HepG2 (cell line): ENCODE measurements around the gene DNAJB11. TPM values are rescaled to one million over a fixed set of nuclear protein-coding genes. Genes with fewer than 3 reads are reported as not detected.

Experiments
- EHMT2 ChIP-seq: fragments of 200-600 bp; sonication (generic); IDR thresholded peaks from 2 replicates; pipeline ENCODE4 v1.7.0; 2017; ENCODE audit warnings: antibody characterized with exemption, low read depth, low read length, borderline replicate concordance
- FOXO1 ChIP-seq: sonication (generic); formaldehyde crosslinking; IDR thresholded peaks from 2 replicates; pipeline ENCODE4 v1.4.0; 2020; ENCODE audit warnings: missing genetic modification reagents
- HMGA1 ChIP-seq: sonication (generic); formaldehyde crosslinking; conservative IDR thresholded peaks from 2 replicates; pipeline ENCODE4 v1.4.0; 2020; ENCODE audit warnings: missing genetic modification reagents
- HNF4A ChIP-seq: sonication (generic); formaldehyde crosslinking; IDR thresholded peaks from 2 replicates; pipeline ENCODE4 v1.4.0; 2020; ENCODE audit warnings: missing genetic modification reagents
- HOXA5 ChIP-seq: sonication (generic); formaldehyde crosslinking; IDR thresholded peaks from 2 replicates; pipeline ENCODE4 v1.4.0; 2020; ENCODE audit warnings: missing genetic modification reagents
- KDM1A ChIP-seq: IDR thresholded peaks from 2 replicates; pipeline ENCODE4 v1.6.1; 2016; ENCODE audit warnings: missing compliant biosample characterization
- KDM5B ChIP-seq: sonication (generic); formaldehyde crosslinking; IDR thresholded peaks from 2 replicates; pipeline ENCODE4 v1.4.0; 2020; ENCODE audit warnings: missing genetic modification reagents, mild to moderate bottlenecking, borderline replicate concordance
- LCORL ChIP-seq, 2 experiments: fragments of 450-650 bp in 1 of 2; sonication (generic) in 1 of 2; formaldehyde crosslinking in 1 of 2; IDR thresholded peaks; 2 replicates each; pipeline versions ENCODE4 v1.5.0 to v1.6.1; 2017 to 2020; ENCODE audit warnings: antibody characterized with exemption in 1 of 2, missing genetic modification reagents in 1 of 2
- MEIS1 ChIP-seq: sonication (generic); formaldehyde crosslinking; IDR thresholded peaks from 2 replicates; pipeline ENCODE4 v1.9.0; 2021; ENCODE audit warnings: mild to moderate bottlenecking, missing genetic modification reagents, moderate library complexity, borderline replicate concordance
- MIER3 ChIP-seq: IDR thresholded peaks from 2 replicates; pipeline ENCODE4 v1.6.1; 2016; ENCODE audit warnings: missing compliant biosample characterization, borderline replicate concordance
- MTA1 ChIP-seq: sonication (generic); formaldehyde crosslinking; IDR thresholded peaks from 2 replicates; pipeline ENCODE4 v1.4.0; 2020; ENCODE audit warnings: missing genetic modification reagents, mild to moderate bottlenecking, borderline replicate concordance
- NCOA1 ChIP-seq: sonication (generic); formaldehyde crosslinking; IDR thresholded peaks from 2 replicates; pipeline ENCODE4 v1.9.0; 2021; ENCODE audit warnings: missing genetic modification reagents
- NFATC3 ChIP-seq: sonication (generic); formaldehyde crosslinking; IDR thresholded peaks from 2 replicates; pipeline ENCODE4 v1.5.1; 2020; ENCODE audit warnings: mild to moderate bottlenecking, missing genetic modification reagents
- PRMT3 ChIP-seq: sonication (generic); formaldehyde crosslinking; IDR thresholded peaks from 2 replicates; pipeline ENCODE4 v1.8.1; 2022; ENCODE audit warnings: low read depth, mild to moderate bottlenecking, moderate library complexity, missing genetic modification reagents, borderline replicate concordance
- SMAD3 ChIP-seq: sonication (generic); formaldehyde crosslinking; IDR thresholded peaks from 2 replicates; pipeline ENCODE4 v1.4.0; 2020; ENCODE audit warnings: missing genetic modification reagents
- SNAPC2 ChIP-seq: sonication (generic); formaldehyde crosslinking; IDR thresholded peaks from 2 replicates; pipeline ENCODE4 v1.8.1; 2022; ENCODE audit warnings: mild to moderate bottlenecking, missing genetic modification reagents
- TEAD3 ChIP-seq: optimal IDR thresholded peaks from 2 replicates; pipeline ENCODE3; 2016; ENCODE audit warnings: borderline replicate concordance
- XRCC5 ChIP-seq: fragments of 200-400 bp; formaldehyde crosslinking; optimal IDR thresholded peaks from 2 replicates; pipeline ENCODE3; 2017; ENCODE audit warnings: mild to moderate bottlenecking, low read length
- YEATS4 ChIP-seq: sonication (generic); formaldehyde crosslinking; IDR thresholded peaks from 2 replicates; pipeline ENCODE4 v1.4.0; 2020; ENCODE audit warnings: missing genetic modification reagents, borderline replicate concordance
- ZMYM3 ChIP-seq: sonication (generic); formaldehyde crosslinking; IDR thresholded peaks from 2 replicates; pipeline ENCODE4 v1.5.1; 2020; ENCODE audit warnings: mild to moderate bottlenecking, missing genetic modification reagents
- ZNF101 ChIP-seq: sonication (generic); formaldehyde crosslinking; IDR thresholded peaks from 2 replicates; pipeline ENCODE4 v1.4.0; 2020; ENCODE audit warnings: mild to moderate bottlenecking, low read depth, missing genetic modification reagents, borderline replicate concordance
- ZNF749 ChIP-seq: sonication (generic); formaldehyde crosslinking; IDR thresholded peaks from 2 replicates; pipeline ENCODE4 v1.8.0; 2022; ENCODE audit warnings: mild to moderate bottlenecking, missing genetic modification reagents, moderate library complexity, borderline replicate concordance
- ZNF878 ChIP-seq: sonication (generic); formaldehyde crosslinking; IDR thresholded peaks from 2 replicates; pipeline ENCODE4 v1.8.1; 2023; ENCODE audit warnings: mild to moderate bottlenecking, missing genetic modification reagents, moderate library complexity
- polyA plus RNA-seq, 8 experiments: library from polyadenylated mRNA; depleted of rRNA in 3 of 8; stranded (reverse) in 7 of 8; unstranded in 1 of 8; fragments of >200 nt; fragmentation: Illumina TruSeq in 4 of 8; extraction: Trizol in 4 of 8; gene quantifications; 2 replicates each; pipeline versions ENCODE4 v1.2.1 to v1.2.3, GENCODE V29; 2011 to 2016; ENCODE audit warnings: low read depth in 4 of 8, missing spikeins in 1 of 8, mixed read lengths in 1 of 8; ENCODE audit not compliant: insufficient read depth in 1 of 8
- total RNA-seq, 5 experiments: library from RNA; depleted of rRNA; stranded (reverse); fragments of >200 nt; fragmentation: Illumina TruSeq; extraction: Trizol; gene quantifications; 2 replicates each; pipeline ENCODE4 v1.2.3, GENCODE V29; 2016; ENCODE audit warnings: low read depth in 1 of 5
- TF ChIP-seq, protein P1 (sequence below), 2 experiments: IDR thresholded peaks; 2 replicates each; pipeline ENCODE4 v1.6.1; 2011 to 2012; ENCODE audit warnings: low read length in 2 of 2, borderline replicate concordance in 1 of 2, low read depth in 1 of 2, mild to moderate bottlenecking in 1 of 2, moderate library complexity in 1 of 2
- TF ChIP-seq, protein P2 (sequence below): sonication (generic); formaldehyde crosslinking; conservative IDR thresholded peaks from 2 replicates; pipeline ENCODE4 v1.4.0; 2020; ENCODE audit warnings: missing genetic modification reagents

Gene DNAJB11
- total and polyA plus RNA-seq, 2 of the 13 experiments (the other 11 are each of a cell fraction or from before 2014, with no cell fraction given) = 41.0 to 132 TPM

DNA sequence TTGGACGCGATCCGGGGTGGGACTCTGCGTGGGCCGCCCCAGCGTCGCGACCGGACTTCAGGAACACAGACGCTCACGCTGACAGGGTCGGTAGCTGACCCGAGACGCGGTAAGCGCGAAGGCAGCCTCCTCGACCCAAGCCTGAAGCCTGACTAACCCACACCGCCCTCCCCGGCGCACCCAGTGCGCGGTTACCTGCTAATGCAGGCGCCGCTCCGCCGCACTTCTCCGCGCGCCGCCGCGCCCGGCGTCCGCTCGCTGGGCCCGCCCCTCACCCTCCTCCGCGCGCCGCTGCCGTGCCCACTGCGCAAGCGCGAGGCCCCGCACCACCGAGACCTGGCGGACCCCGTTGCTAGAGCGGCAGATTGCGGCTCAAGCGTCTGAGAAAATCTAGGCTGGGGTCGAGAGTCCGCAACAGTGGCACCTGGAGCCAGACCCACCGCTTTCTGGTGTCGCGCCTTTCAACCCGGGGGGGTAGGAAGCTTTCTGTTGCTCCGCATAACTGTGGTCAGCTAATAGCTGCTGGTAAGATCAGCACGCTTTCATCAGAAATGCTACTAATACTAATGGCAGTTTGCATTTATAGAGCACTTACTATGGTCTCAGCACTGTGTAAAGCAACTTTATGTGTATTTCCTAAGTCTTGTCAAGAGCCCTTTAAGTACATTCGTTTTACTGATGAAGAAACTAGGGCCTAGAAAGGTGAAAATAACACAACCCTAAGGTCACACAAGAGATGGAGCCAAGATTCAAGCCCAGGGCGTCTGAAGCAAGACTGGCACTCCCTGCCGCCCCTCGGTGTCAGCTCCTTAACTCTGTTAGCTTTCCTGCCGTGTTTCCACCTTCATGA, 3.2 kb upstream of the DNAJB11 start, which contains the start of gene TBCCD1 (continued):
- TF ChIP-seq LCORL (IDR thresholded peaks at IDR 0.05) = no peak
- peak; percentile 15; the same call in 1 of the 2 replicates for TF ChIP-seq LCORL (CRISPR knock-in tag; IDR thresholded peaks at IDR 0.05)
- TF ChIP-seq HMGA1 (CRISPR knock-in tag) = no peak
- TF ChIP-seq EHMT2 = no peak
- peak; percentile 14; the same call in 1 of the 2 replicates for TF ChIP-seq ZMYM3
- peak; percentile 74; the same call in 1 of the 2 replicates for TF ChIP-seq SMAD3
- 0 out of 2 replicates have a peak, but pooled peaks have one; percentile 10 for TF ChIP-seq NCOA1 (CRISPR knock-in tag)
- peak; percentile 63; the same call in 1 of the 2 replicates for TF ChIP-seq MTA1
- TF ChIP-seq, protein P1, sequence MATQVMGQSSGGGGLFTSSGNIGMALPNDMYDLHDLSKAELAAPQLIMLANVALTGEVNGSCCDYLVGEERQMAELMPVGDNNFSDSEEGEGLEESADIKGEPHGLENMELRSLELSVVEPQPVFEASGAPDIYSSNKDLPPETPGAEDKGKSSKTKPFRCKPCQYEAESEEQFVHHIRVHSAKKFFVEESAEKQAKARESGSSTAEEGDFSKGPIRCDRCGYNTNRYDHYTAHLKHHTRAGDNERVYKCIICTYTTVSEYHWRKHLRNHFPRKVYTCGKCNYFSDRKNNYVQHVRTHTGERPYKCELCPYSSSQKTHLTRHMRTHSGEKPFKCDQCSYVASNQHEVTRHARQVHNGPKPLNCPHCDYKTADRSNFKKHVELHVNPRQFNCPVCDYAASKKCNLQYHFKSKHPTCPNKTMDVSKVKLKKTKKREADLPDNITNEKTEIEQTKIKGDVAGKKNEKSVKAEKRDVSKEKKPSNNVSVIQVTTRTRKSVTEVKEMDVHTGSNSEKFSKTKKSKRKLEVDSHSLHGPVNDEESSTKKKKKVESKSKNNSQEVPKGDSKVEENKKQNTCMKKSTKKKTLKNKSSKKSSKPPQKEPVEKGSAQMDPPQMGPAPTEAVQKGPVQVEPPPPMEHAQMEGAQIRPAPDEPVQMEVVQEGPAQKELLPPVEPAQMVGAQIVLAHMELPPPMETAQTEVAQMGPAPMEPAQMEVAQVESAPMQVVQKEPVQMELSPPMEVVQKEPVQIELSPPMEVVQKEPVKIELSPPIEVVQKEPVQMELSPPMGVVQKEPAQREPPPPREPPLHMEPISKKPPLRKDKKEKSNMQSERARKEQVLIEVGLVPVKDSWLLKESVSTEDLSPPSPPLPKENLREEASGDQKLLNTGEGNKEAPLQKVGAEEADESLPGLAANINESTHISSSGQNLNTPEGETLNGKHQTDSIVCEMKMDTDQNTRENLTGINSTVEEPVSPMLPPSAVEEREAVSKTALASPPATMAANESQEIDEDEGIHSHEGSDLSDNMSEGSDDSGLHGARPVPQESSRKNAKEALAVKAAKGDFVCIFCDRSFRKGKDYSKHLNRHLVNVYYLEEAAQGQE (IDR thresholded peaks at IDR 0.05; ENCODE audit: borderline replicate concordance in 1 of 2, low read depth in 1 of 2, low read length in 2 of 2) = peak in 1 of 2 experiments; percentile 49; a peak in 1 of 4 replicates
- no peak; the same call in 1 of the 2 replicates for TF ChIP-seq MIER3 (CRISPR knock-in tag)
- TF ChIP-seq MEIS1 = peak; percentile 84; the same call in 1 of the 2 replicates
- peak; percentile 84; the same call in 1 of the 2 replicates for TF ChIP-seq ZNF101
- peak; percentile 77; the same call in 1 of the 2 replicates for TF ChIP-seq YEATS4 (CRISPR knock-in tag)
- TF ChIP-seq ZNF749 (CRISPR knock-in tag) = peak; percentile 70; the same call in 1 of the 2 replicates
- peak; percentile 87 for TF ChIP-seq HNF4A (CRISPR knock-in tag)
- peak; percentile 71; the same call in 1 of the 2 replicates for TF ChIP-seq PRMT3
- no peak for TF ChIP-seq NFATC3
- TF ChIP-seq, protein P2, sequence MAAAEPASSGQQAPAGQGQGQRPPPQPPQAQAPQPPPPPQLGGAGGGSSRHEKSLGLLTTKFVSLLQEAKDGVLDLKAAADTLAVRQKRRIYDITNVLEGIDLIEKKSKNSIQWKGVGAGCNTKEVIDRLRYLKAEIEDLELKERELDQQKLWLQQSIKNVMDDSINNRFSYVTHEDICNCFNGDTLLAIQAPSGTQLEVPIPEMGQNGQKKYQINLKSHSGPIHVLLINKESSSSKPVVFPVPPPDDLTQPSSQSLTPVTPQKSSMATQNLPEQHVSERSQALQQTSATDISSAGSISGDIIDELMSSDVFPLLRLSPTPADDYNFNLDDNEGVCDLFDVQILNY (CRISPR knock-in tag) = no peak
- TF ChIP-seq KDM5B (CRISPR knock-in tag) = peak; percentile 74; the same call in 1 of the 2 replicates
- TF ChIP-seq SNAPC2 (CRISPR knock-in tag) = peak; percentile 90
- TF ChIP-seq TEAD3 (CRISPR knock-in tag) = peak; percentile 77
- TF ChIP-seq FOXO1 = 0 out of 2 replicates have a peak, but pooled peaks have one; percentile 26
- peak; percentile 85 for TF ChIP-seq XRCC5
- TF ChIP-seq ZNF878 (CRISPR knock-in tag) = peak; percentile 66; the same call in 1 of the 2 replicates
- TF ChIP-seq HOXA5 (CRISPR knock-in tag) = peak; percentile 61; the same call in 1 of the 2 replicates
- no peak for TF ChIP-seq KDM1A (CRISPR knock-in tag)
